ENCODE measurements around the gene DLGAP1. TPM values are rescaled to one million over a fixed set of nuclear protein-coding genes. Genes with fewer than 3 reads are reported as not detected.

Gene DLGAP1
- total and polyA plus RNA-seq, 5 experiments from 2014 or later: not detected

DNA sequence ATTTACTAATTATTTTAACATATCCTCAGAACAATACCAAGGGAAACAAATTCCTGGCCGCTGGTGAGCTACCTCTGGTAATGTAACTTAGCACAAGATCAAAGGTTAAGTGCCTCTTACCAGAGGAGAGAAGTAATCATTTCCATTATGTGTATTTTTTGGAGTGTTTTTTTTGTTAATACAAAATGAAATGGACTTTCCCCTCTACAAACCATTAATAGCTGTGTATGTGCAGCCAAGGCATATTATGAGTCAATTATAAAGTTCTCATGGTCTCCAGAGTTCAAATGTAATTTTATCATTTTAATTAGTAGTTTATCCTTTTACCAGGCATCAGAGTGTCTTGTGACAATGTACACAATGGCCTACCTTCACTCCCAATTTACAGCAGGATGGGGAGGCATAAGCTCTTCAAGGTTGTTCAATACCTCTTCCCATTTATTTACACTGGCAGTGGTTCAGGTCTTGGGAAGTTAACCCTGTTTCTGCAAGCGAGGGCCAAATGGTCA lies 762.9 kb downstream of the DLGAP1 start:
- Mint-ChIP-seq H3K4me3 (no peak overlapping the region), H3K9me3 (peaks cover 0 to 4% (median 0%) of the 10 kb centered on the region in 9 donors), H3K4me1 (no peaks in the 10 kb centered on the region), H3K36me3 (peaks cover 0 to 5% (median 0%) of the 10 kb centered on the region in 3 donors), H3K27me3 (peaks cover 0 to 4% (median 0%) of the 10 kb centered on the region in 5 donors), H3K27ac (no peak overlapping the region)
- ATAC-seq (no peak), DNase-seq (no peak)
- POLR2A ChIA-PET: interaction anchor here (0.7 kb wide), 1 partner anchor 945 kb away, joined by 3 read pairs; no protein-coding TSS in a partner anchor

DNA sequence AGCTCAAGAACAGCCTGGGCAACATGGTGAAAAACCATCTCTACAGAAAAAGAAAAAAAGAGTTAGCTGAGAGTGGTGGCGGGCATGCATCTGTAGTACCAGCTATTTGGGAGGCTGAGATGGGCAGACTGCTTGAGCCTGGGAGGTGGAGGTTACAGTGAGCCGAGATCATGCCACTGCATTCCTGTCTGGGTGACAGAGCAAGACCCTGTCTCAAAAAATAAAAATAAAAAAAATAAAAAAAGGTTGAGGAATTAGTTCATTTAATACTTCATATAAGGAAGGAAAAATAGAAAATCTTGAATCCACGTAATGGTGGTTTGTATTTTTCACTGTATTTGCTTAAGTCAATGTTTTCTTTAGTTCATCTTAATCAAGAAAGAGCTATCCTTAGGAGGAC lies 763.4 kb downstream of the DLGAP1 start:
- peaks cover 0 to 2% (median under 1%) of the 10 kb centered on the region in 3 donors for H3K36me3 Mint-ChIP-seq
- H3K4me1 Mint-ChIP-seq: no peaks in the 10 kb centered on the region
- H3K9me3 Mint-ChIP-seq: peaks cover 0 to 6% (median 0%) of the 10 kb centered on the region in 9 donors
- no peak for DNase-seq
- no peak overlapping the region for H3K4me3 Mint-ChIP-seq
- H3K27ac Mint-ChIP-seq: no peak overlapping the region
- POLR2A ChIA-PET: interaction anchor here (0.7 kb wide), 1 partner anchor 944 kb away, joined by 3 read pairs; no protein-coding TSS in a partner anchor
- ATAC-seq: no peak
- H3K27me3 Mint-ChIP-seq: no peaks in the 10 kb centered on the region

DNA sequence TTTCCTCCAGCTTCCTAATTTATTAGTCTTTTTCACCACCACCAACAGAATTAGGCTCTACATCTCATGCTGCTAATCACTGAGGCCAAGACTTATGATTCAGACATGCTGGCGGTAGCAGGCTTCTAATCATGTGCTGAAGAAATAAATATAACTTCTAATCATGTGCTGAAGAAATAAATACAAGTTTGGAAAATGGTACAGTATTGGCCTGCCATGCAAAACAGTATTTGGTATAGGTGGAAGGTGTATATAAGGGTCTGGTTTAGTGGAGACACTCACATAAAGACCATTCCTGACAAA lies 764.4 kb downstream of the DLGAP1 start:
- Mint-ChIP-seq H3K36me3 (peaks cover 0 to 5% (median 2%) of the 10 kb centered on the region in 3 donors), H3K4me1 (no peaks in the 10 kb centered on the region), H3K9me3 (peaks cover 0 to 10% (median 0%) of the 10 kb centered on the region in 9 donors), H3K27ac (no peak overlapping the region), H3K4me3 (no peak overlapping the region), H3K27me3 (no peaks in the 10 kb centered on the region)
- POLR2A ChIA-PET: interaction anchor here (0.6 kb wide), 1 partner anchor 8 kb away, joined by 4 read pairs; no protein-coding TSS in a partner anchor
- DNase-seq (no peak), ATAC-seq (no peak)

DNA sequence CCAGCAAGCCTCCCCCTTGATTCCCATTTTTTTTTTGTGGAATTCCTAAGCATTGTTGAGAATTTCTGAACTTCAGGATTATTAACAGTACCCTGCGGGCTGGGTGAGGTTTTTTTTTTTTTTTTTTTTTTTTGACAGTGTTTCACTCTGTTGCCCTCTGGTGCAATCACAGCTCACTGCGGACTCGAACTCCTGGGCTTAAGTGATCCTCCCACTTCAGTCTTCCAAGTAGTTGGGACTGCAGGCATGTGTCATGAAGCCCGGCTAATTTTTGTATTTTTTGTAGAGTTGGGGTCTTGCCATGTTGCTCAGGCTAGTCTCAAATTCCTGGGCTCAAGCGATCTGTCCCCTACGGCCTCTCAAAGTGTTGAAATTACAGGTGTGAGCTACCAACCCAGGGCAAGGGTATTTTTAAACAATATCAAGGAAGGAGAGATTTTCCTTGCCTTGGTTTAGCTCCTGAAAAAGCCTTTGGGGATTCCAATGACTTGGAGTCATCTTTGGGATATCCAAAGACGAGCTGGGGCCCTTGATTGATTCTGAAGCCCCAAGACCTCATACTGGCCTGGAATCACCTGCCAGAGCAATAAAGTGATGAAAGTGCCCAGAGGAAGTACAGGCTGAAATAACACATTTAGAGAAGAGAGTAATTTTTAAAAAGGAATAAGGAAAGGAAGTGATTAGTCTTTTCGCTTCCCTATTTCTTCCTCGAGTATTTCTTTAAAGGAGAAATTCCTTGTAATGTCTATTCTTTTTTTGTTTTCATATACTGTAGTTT lies 764.9 kb downstream of the DLGAP1 start:
- Mint-ChIP-seq H3K27me3 (no peaks in the 10 kb centered on the region), H3K36me3 (peaks cover 0 to 5% (median 2%) of the 10 kb centered on the region in 3 donors), H3K4me3 (no peak overlapping the region), H3K4me1 (no peaks in the 10 kb centered on the region), H3K9me3 (peaks cover 0 to 10% (median 0%) of the 10 kb centered on the region in 9 donors), H3K27ac (peak overlapping the region in 1 of 10 donors; percentile 39)
- POLR2A ChIA-PET: no interaction called here
- ATAC-seq (no peak), DNase-seq (no peak)

DNA sequence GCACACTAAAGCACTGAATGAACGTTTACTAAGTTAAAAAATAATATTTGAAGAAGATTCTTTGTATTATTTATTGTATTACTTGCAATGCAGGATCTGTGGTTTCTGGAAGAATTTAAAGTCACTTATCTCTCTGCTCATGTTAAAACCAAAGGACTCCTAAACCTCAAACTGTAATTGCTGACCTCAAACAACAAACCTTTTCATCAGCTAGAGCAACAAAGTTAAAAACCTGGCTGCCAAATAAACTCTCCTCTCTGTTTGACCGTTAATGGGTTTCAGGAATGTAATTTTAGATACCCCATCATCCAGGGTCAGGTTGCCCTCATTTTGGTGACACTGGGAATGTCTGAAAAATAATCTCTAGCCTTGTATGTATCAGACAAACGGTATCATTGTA lies 766.0 kb downstream of the DLGAP1 start:
- ATAC-seq (no peak), DNase-seq (no peak)
- no peaks in the 10 kb centered on the region for H3K4me1 Mint-ChIP-seq
- H3K9me3 Mint-ChIP-seq: peaks cover 0 to 10% (median 0%) of the 10 kb centered on the region in 9 donors
- peaks cover 0 to 5% (median 2%) of the 10 kb centered on the region in 3 donors for H3K36me3 Mint-ChIP-seq
- H3K4me3 Mint-ChIP-seq: no peak overlapping the region
- no peak overlapping the region for H3K27ac Mint-ChIP-seq
- POLR2A ChIA-PET: no interaction called here
- peaks cover 0 to 3% (median 0%) of the 10 kb centered on the region in 5 donors for H3K27me3 Mint-ChIP-seq

DNA sequence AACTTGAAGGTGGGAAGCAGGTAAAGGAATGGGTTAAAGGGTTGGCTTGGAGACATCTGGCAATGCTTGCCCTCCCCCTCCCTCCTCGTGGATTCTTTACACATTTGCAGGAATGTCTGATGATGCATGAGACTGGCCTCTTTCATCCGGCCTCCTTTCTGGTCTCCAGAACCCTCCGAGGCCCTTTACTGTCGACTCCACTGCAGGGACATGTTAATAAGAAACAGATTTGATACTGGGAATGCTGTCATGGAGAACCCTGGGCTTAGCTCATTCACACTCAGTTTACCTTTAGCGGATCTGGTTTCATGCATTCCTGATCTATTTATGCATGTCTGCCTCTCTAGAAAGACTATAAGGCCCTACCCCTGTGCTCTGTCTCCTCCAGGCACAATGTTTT lies 766.4 kb downstream of the DLGAP1 start:
- POLR2A ChIA-PET: no interaction called here
- peak overlapping the region in 1 of 10 donors; percentile 80 for H3K27ac Mint-ChIP-seq
- H3K36me3 Mint-ChIP-seq: peaks cover 0 to 5% (median 2%) of the 10 kb centered on the region in 3 donors
- peaks cover 0 to 3% (median 0%) of the 10 kb centered on the region in 5 donors for H3K27me3 Mint-ChIP-seq
- H3K9me3 Mint-ChIP-seq: peaks cover 0 to 10% (median 0%) of the 10 kb centered on the region in 9 donors
- H3K4me1 Mint-ChIP-seq: no peaks in the 10 kb centered on the region
- DNase-seq (no peak), ATAC-seq (no peak)
- no peak overlapping the region for H3K4me3 Mint-ChIP-seq

DNA sequence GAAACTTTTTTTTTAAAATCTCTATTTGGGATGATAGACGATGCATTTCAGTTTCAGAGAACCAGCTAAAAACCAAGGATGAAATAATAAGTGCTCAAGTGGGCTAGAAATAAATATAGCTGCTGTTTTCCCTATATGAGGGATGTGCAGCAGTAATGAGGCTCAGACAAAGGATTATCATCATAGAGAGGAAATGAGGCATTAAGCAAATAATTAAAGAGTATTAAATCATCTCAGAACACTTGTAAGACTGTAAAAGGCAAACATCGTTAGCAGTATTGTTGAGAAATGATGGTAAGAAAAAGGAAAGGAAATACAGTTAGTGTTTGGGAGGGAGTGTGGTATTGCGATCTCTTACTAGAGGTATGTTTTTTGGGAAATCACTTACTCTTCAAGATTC lies 771.6 kb downstream of the DLGAP1 start:
- POLR2A ChIA-PET: interaction anchor here (0.7 kb wide), 1 partner anchor 301 kb away, joined by 8 read pairs; no protein-coding TSS in a partner anchor
- ATAC-seq (no peak), DNase-seq (no peak)
- no peak overlapping the region for H3K27ac Mint-ChIP-seq
- H3K4me3 Mint-ChIP-seq: no peak overlapping the region
- peaks cover 0 to 3% (median 0%) of the 10 kb centered on the region in 5 donors for H3K27me3 Mint-ChIP-seq
- H3K4me1 Mint-ChIP-seq: no peaks in the 10 kb centered on the region
- peaks cover 0 to 15% (median 7%) of the 10 kb centered on the region in 3 donors for H3K36me3 Mint-ChIP-seq
- H3K9me3 Mint-ChIP-seq: peaks cover 0 to 24% (median 8%) of the 10 kb centered on the region in 9 donors

DNA sequence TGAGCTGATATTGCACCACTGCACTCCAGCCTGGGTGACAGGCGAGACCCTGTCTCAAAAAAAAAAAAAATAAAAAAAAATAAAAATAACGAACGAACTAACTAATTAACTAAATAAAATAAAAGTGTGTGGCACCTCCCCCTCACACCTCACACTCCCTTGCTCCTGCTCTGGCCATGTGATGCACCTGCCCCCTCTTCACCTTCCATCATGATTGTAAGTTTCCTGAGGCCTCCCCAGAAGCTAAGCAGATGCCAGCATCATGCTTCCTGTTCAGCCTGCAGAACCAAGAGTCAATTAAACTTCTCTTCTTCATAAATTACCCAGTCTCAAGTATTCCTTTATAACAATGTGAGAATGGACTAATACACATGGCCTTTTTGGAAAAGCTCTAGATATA lies 773.0 kb downstream of the DLGAP1 start:
- H3K27ac Mint-ChIP-seq: no peak overlapping the region
- H3K4me1 Mint-ChIP-seq: no peaks in the 10 kb centered on the region
- no peak for ATAC-seq
- DNase-seq: no peak
- H3K4me3 Mint-ChIP-seq: peak overlapping the region in 1 of 10 donors; percentile 17
- H3K9me3 Mint-ChIP-seq: peaks cover 0 to 21% (median 8%) of the 10 kb centered on the region in 9 donors
- H3K36me3 Mint-ChIP-seq: peaks cover 0 to 19% (median 5%) of the 10 kb centered on the region in 3 donors
- POLR2A ChIA-PET: no interaction called here
- peaks cover 6 to 16% (median 7%) of the 10 kb centered on the region in 5 donors for H3K27me3 Mint-ChIP-seq

DNA sequence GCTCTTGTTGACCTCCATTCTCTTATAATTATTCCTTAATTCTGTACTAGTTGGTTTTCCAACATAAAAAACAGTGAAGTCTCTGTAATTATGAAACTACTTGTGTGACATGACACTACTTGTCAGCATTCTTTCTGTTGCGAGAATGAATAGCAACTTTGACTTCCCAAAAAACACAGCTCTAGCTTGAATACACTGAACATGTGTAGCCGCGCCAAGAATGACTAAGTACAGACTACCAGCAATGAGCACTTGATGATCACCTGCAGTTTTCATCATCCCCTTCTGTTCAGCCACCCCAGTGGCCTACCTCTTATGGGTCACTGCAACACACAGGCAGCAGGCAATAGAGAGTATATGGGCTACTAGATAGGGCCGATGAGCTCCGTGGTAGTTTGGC lies 775.9 kb downstream of the DLGAP1 start:
- ATAC-seq (no peak), DNase-seq (no peak)
- no peak overlapping the region for H3K4me3 Mint-ChIP-seq
- POLR2A ChIA-PET: no interaction called here
- peaks cover 0 to 15% (median 5%) of the 10 kb centered on the region in 3 donors for H3K36me3 Mint-ChIP-seq
- no peak overlapping the region for H3K27ac Mint-ChIP-seq
- no peaks in the 10 kb centered on the region for H3K4me1 Mint-ChIP-seq
- H3K27me3 Mint-ChIP-seq: peaks cover 9 to 28% (median 10%) of the 10 kb centered on the region in 5 donors
- H3K9me3 Mint-ChIP-seq: peaks cover 0 to 15% (median 8%) of the 10 kb centered on the region in 9 donors

DNA sequence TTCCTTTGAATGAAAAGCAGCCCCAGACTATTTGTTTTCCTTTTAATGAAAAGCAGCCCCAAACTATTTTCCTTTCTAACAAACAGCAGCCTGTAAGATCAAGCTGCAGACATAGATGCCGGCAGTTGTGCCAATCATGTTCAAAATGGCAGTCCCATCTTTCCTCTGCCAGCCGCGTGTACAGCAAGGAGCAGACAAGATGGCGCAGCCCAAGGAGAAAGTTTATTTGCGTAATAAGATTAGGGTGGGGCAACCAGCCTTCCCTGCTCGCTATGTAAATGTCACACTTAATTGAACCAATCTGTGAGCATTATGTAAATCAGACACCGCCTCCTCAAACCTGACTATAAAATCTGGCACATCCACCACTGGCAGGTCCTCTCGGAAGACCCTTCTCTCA lies 779.1 kb downstream of the DLGAP1 start:
- POLR2A ChIA-PET: no interaction called here
- peaks cover 0 to 4% (median 0%) of the 10 kb centered on the region in 9 donors for H3K9me3 Mint-ChIP-seq
- no peak overlapping the region for H3K4me3 Mint-ChIP-seq
- H3K27ac Mint-ChIP-seq: no peak overlapping the region
- no peaks in the 10 kb centered on the region for H3K4me1 Mint-ChIP-seq
- ATAC-seq (no peak), DNase-seq (no peak)
- H3K27me3 Mint-ChIP-seq: peaks cover 9 to 28% (median 10%) of the 10 kb centered on the region in 5 donors
- peaks cover 0 to 4% (median 0%) of the 10 kb centered on the region in 3 donors for H3K36me3 Mint-ChIP-seq

DNA sequence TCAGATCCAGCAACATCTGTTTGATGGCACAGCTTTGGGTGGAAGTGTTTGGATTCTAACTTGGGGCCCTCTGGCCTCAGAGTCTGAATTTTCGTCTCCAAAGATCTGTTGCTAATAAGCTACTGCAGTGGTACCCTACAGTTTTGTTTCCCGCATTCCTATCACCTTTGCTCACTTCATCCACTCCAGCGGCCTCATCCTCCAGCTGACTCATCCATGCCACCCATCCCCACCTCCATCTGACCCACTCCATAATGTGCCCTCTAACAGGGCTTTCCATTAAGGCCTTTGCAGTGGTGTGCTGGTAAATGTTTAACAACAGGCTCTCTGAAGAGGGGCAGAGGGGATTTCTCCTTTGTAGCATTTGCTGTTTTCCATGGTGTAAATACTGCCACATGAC lies 779.7 kb downstream of the DLGAP1 start:
- Mint-ChIP-seq H3K27ac (no peak overlapping the region), H3K9me3 (no peaks in the 10 kb centered on the region), H3K27me3 (peaks cover 9 to 28% (median 10%) of the 10 kb centered on the region in 5 donors), H3K36me3 (peaks cover 0 to 4% (median 0%) of the 10 kb centered on the region in 3 donors), H3K4me3 (no peak overlapping the region), H3K4me1 (no peaks in the 10 kb centered on the region)
- DNase-seq: no peak
- no peak for ATAC-seq
- POLR2A ChIA-PET: no interaction called here

DNA sequence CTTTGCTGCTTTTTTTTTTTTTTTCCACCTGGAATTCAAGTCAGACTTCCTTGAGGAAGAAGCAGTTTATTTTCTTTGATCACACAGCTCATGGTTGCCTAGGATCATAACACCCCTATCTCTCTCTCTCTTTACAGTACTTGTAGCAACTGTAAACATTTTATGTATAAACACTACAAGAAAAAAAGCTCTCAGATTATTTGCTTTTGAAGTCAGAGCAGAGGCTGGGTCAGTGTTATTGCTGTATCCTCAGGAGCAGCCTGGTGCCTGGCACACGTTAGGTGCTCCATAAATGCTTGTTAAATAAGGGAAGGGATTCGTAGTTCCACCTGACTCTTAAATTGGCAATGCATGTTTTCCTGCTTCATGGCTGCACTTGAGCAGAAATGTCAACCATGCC lies 783.9 kb downstream of the DLGAP1 start:
- Mint-ChIP-seq H3K27ac (peak overlapping the region in 2 of 10 donors; percentile 39 to 53), H3K27me3 (peaks cover 0 to 5% (median 0%) of the 10 kb centered on the region in 5 donors), H3K4me1 (peaks cover 0 to 2% (median under 1%) of the 10 kb centered on the region in 4 donors), H3K36me3 (no peaks in the 10 kb centered on the region), H3K9me3 (no peaks in the 10 kb centered on the region), H3K4me3 (no peak overlapping the region)
- ATAC-seq: no peak
- DNase-seq: no peak
- POLR2A ChIA-PET: no interaction called here

DNA sequence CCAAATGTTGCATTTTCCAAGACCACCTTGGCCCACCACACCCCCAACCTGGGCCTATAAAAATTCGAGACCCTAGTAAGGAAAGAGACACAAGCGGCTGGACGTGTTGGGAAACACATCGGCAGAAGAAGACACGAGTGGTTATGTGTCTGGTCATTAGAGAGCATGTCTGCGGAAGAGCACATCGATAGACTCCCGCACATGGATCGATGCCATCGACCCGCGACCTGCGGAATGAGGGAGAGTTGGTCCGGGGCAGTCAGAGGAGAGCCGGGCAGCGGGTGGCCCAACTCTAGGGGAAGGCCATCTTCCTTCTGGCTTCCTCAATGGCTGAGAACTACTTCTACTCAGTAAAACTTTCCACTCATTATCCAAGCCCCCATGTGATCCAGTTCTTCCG lies 785.7 kb downstream of the DLGAP1 start:
- no peaks in the 10 kb centered on the region for H3K9me3 Mint-ChIP-seq
- H3K4me1 Mint-ChIP-seq: peaks cover 0 to 8% (median 4%) of the 10 kb centered on the region in 4 donors
- no peaks in the 10 kb centered on the region for H3K36me3 Mint-ChIP-seq
- POLR2A ChIA-PET: no interaction called here
- ATAC-seq (no peak), DNase-seq (no peak)
- H3K27me3 Mint-ChIP-seq: peaks cover 0 to 4% (median 2%) of the 10 kb centered on the region in 5 donors
- no peak overlapping the region for H3K27ac Mint-ChIP-seq
- H3K4me3 Mint-ChIP-seq: no peak overlapping the region
